Astrocyte (in vitro differentiated cells and primary cell): Measurements from ENCODE around the gene ALMS1. TPM values are rescaled to one million over a fixed set of nuclear protein-coding genes. Genes with fewer than 3 reads are reported as not detected.

Experiments used
- DNase-seq: peaks from one replicate; pipeline ENCODE4 v3.0.0-alpha.2; 2010; ENCODE audit warnings: low read depth
- FAIRE-seq: peaks from 2 replicates; lab custom pipeline; 2011; peaks lifted over from hg19 to GRCh38; lab: Jason Lieb, UNC
- H2AFZ ChIP-seq: 2 replicates; pipeline ENCODE4 v1.6.0; 2012; ENCODE audit warnings: low read depth, low read length, inconsistent platforms
- H3K27ac ChIP-seq: 2 replicates; pipeline ENCODE4 v1.5.1; 2011; ENCODE audit warnings: low read depth, low read length, inconsistent platforms
- H3K27me3 ChIP-seq: 2 replicates; pipeline ENCODE4 v1.6.0; 2011; ENCODE audit warnings: low read length, inconsistent platforms; ENCODE audit not compliant: insufficient read depth
- H3K36me3 ChIP-seq: 2 replicates; pipeline ENCODE4 v1.5.1; 2011; ENCODE audit warnings: low read length, inconsistent platforms; ENCODE audit not compliant: insufficient read depth
- H3K4me1 ChIP-seq: 2 replicates; pipeline ENCODE4 v1.5.1; 2011; ENCODE audit warnings: low read length, inconsistent platforms; ENCODE audit not compliant: insufficient read depth
- H3K4me2 ChIP-seq: 2 replicates; pipeline ENCODE4 v1.6.0; 2012; ENCODE audit warnings: low read length, inconsistent platforms
- H3K4me3 ChIP-seq: 2 replicates; pipeline ENCODE4 v1.5.1; 2011; ENCODE audit warnings: low read depth, mild to moderate bottlenecking, low read length, inconsistent platforms; ENCODE audit not compliant: insufficient read depth
- H3K79me2 ChIP-seq: 2 replicates; pipeline ENCODE4 v1.6.0; 2012; ENCODE audit warnings: mild to moderate bottlenecking, low read length, inconsistent platforms; ENCODE audit not compliant: insufficient read depth
- H3K9ac ChIP-seq: 2 replicates; pipeline ENCODE4 v1.6.0; 2012; ENCODE audit warnings: mild to moderate bottlenecking, low read length, inconsistent platforms
- H3K9me3 ChIP-seq: 2 replicates; pipeline ENCODE4 v1.5.1; 2012; ENCODE audit warnings: low read depth, mild to moderate bottlenecking, low read length, inconsistent platforms; ENCODE audit not compliant: insufficient read depth
- H4K20me1 ChIP-seq: 2 replicates; pipeline ENCODE4 v1.6.0; 2012; ENCODE audit warnings: low read length, inconsistent platforms; ENCODE audit not compliant: insufficient read depth
- H3K27ac Mint-ChIP-seq: one replicate; pipeline ENCODE4 v1.8.0; 2021; ENCODE audit warnings: mild to moderate bottlenecking, mixed read lengths; ENCODE audit not compliant: unreplicated experiment
- H3K27me3 Mint-ChIP-seq: one replicate; pipeline ENCODE4 v1.8.0; 2021; ENCODE audit warnings: low read depth, mixed read lengths; ENCODE audit not compliant: unreplicated experiment
- H3K36me3 Mint-ChIP-seq: one replicate; pipeline ENCODE4 v1.8.0; 2021; ENCODE audit warnings: low read depth, mixed read lengths; ENCODE audit not compliant: unreplicated experiment
- H3K4me1 Mint-ChIP-seq: one replicate; pipeline ENCODE4 v1.8.0; 2021; ENCODE audit warnings: low read depth, mixed read lengths; ENCODE audit not compliant: unreplicated experiment
- H3K4me3 Mint-ChIP-seq: one replicate; pipeline ENCODE4 v1.8.0; 2021; ENCODE audit warnings: mild to moderate bottlenecking, moderate library complexity, mixed read lengths; ENCODE audit not compliant: unreplicated experiment
- H3K9me3 Mint-ChIP-seq: one replicate; pipeline ENCODE4 v1.8.0; 2021; ENCODE audit warnings: mild to moderate bottlenecking, mixed read lengths; ENCODE audit not compliant: unreplicated experiment
- CTCF ChIP-seq: IDR thresholded peaks from 2 replicates; pipeline ENCODE4 v1.5.1; 2011; ENCODE audit warnings: low read depth, mild to moderate bottlenecking, inconsistent platforms, low read length, moderate library complexity; ENCODE audit not compliant: insufficient read depth
- EZH2 ChIP-seq: IDR thresholded peaks from 2 replicates; pipeline ENCODE4 v1.6.1; 2012; ENCODE audit warnings: mild to moderate bottlenecking, low read length, inconsistent platforms; ENCODE audit not compliant: insufficient read depth
- total RNA-seq: library from RNA; stranded (reverse); gene quantifications from 2 replicates; pipeline ENCODE4 v1.2.1, GENCODE V29; 2021

The ALMS1 gene
- total RNA-seq, 1 donor from 2014 or later = 14.6 TPM

GRCh38 chr2:73651591-73652230 is 266.1 kb downstream of the ALMS1 start:
- H3K36me3 ChIP-seq = no peaks in the 10 kb centered on the region
- H3K4me1 ChIP-seq = no peaks in the 10 kb centered on the region
- H3K4me3 ChIP-seq = no peak overlapping the region
- Mint-ChIP-seq H3K27me3 (peaks cover 19% of the 10 kb centered on the region), H3K9me3 (peaks cover 6% of the 10 kb centered on the region), H3K4me1 (no peaks in the 10 kb centered on the region), H3K27ac (no peak overlapping the region), H3K36me3 (peaks cover 2% of the 10 kb centered on the region), H3K4me3 (no peak overlapping the region)
- H3K79me2 ChIP-seq = no peaks in the 10 kb centered on the region
- DNase-seq (no peak), FAIRE-seq (no peak)
- TF ChIP-seq CTCF (no peak), EZH2 (no peak)
- H3K27ac ChIP-seq = no peak overlapping the region
- no peaks in the 10 kb centered on the region for H4K20me1 ChIP-seq
- no peak overlapping the region for H2AFZ ChIP-seq
- no peaks in the 10 kb centered on the region for H3K27me3 ChIP-seq
- no peak overlapping the region for H3K4me2 ChIP-seq
- no peaks in the 10 kb centered on the region for H3K9me3 ChIP-seq
- H3K9ac ChIP-seq = no peak overlapping the region

- no peak overlapping the region for H3K4me2 ChIP-seq
- no peaks in the 10 kb centered on the region for H3K4me1 ChIP-seq
- no peak overlapping the region for H3K4me3 Mint-ChIP-seq
These were observed 266.7 kb downstream of the ALMS1 start for GRCh38 chr2:73652348-73652747.

More at GRCh38 chr2:73652348-73652747, 266.7 kb downstream of the ALMS1 start:
- Mint-ChIP-seq H3K36me3 (peaks cover 2% of the 10 kb centered on the region), H3K9me3 (peaks cover 6% of the 10 kb centered on the region), H3K27ac (no peak overlapping the region), H3K27me3 (peaks cover 15% of the 10 kb centered on the region), H3K4me1 (no peaks in the 10 kb centered on the region)
- H3K27ac ChIP-seq = no peak overlapping the region
- H3K36me3 ChIP-seq = no peaks in the 10 kb centered on the region
- no peak for DNase-seq
- TF ChIP-seq EZH2 = no peak
- no peak for TF ChIP-seq CTCF
- no peaks in the 10 kb centered on the region for H4K20me1 ChIP-seq
- FAIRE-seq = no peak
- H3K27me3 ChIP-seq = no peaks in the 10 kb centered on the region
- no peak overlapping the region for H2AFZ ChIP-seq
- no peaks in the 10 kb centered on the region for H3K79me2 ChIP-seq
- H3K9me3 ChIP-seq = no peaks in the 10 kb centered on the region
- H3K4me3 ChIP-seq = no peak overlapping the region
- no peak overlapping the region for H3K9ac ChIP-seq
